VCaP (cell line): Measurements from ENCODE around the gene APBA2.
A peak's percentile ranks its signal among the peaks of the same experiment; 100 is the strongest.
"Not testable (repeated sequence)": the region's sequence is repeated elsewhere in the genome, so short reads cannot be mapped to it uniquely, and the experiment has no call there.

Experiments
- H3K27ac ChIP-seq: fragments of 450-650 bp; 2 replicates; pipeline ENCODE4 v1.5.1; 2017
- CTCF ChIP-seq: fragments of 450-650 bp; conservative IDR thresholded peaks from 2 replicates; pipeline ENCODE4 v1.5.1; 2017; ENCODE audit warnings: mild to moderate bottlenecking, moderate library complexity

Gene APBA2

GRCh38 chr15:28885630-28886430 is at the start of gene APBA2:
Gene APBA2, plus strand, starts transcription at chr15:28885974. Its CDS starts 167,911 bp downstream, at chr15:29053885.
- peak within 1 kb of the TSS; percentile 82 for H3K27ac ChIP-seq
- TF ChIP-seq CTCF: peak; percentile 18

- H3K27ac ChIP-seq: not testable (repeated sequence)
Measured at GRCh38 chr15:28840285-28840684, 45.5 kb upstream of the APBA2 start.

GRCh38 chr15:28842210-28842609 is 43.6 kb upstream of the APBA2 start:
- not testable (repeated sequence) for H3K27ac ChIP-seq

GRCh38 chr15:28843520-28843919 is 42.3 kb upstream of the APBA2 start:
- not testable (repeated sequence) for H3K27ac ChIP-seq

- H3K27ac ChIP-seq: not testable (repeated sequence)
Measured at GRCh38 chr15:28844147-28844546, 41.6 kb upstream of the APBA2 start.

- not testable (repeated sequence) for H3K27ac ChIP-seq
Measured at GRCh38 chr15:28847247-28847646, 38.5 kb upstream of the APBA2 start.

- not testable (repeated sequence) for H3K27ac ChIP-seq
Measured at GRCh38 chr15:28847959-28848358, 37.8 kb upstream of the APBA2 start.

GRCh38 chr15:28848521-28848920 is 37.3 kb upstream of the APBA2 start, which contains the start of gene GOLGA6L7:
Gene GOLGA6L7, minus strand, starts transcription at chr15:28848644. Its CDS starts 95 bp downstream, at chr15:28848549.
- not testable (repeated sequence) for H3K27ac ChIP-seq

GRCh38 chr15:28849271-28849670 is 36.5 kb upstream of the APBA2 start:
- H3K27ac ChIP-seq: not testable (repeated sequence)

- not testable (repeated sequence) for H3K27ac ChIP-seq
Measured at GRCh38 chr15:28849766-28850165, 36.0 kb upstream of the APBA2 start.

GRCh38 chr15:28853654-28854053 is 32.1 kb upstream of the APBA2 start:
- H3K27ac ChIP-seq: not testable (repeated sequence)

- not testable (repeated sequence) for H3K27ac ChIP-seq
Measured at GRCh38 chr15:28854578-28854977, 31.2 kb upstream of the APBA2 start.

- H3K27ac ChIP-seq: no peak overlapping the region
- TF ChIP-seq CTCF: no peak
Measured at GRCh38 chr15:28861031-28861534, 24.7 kb upstream of the APBA2 start.

GRCh38 chr15:28861589-28862293 is 24.0 kb upstream of the APBA2 start:
- not testable (repeated sequence) for H3K27ac ChIP-seq
